ENCODE data around the gene RASD2. TPM values are rescaled to one million over a fixed set of nuclear protein-coding genes. Genes with fewer than 3 reads are reported as not detected.

RASD2 gene
- total RNA-seq, 1 donor from 2014 or later = 3.5 TPM

GRCh38 chr22:35517769-35518530 lies 22.7 kb upstream of the RASD2 start:
- intact Hi-C loops (cut with DNase I) = no loop called here
- DNase-seq (ENCODE audit: low spot score) = no peak

DNA sequence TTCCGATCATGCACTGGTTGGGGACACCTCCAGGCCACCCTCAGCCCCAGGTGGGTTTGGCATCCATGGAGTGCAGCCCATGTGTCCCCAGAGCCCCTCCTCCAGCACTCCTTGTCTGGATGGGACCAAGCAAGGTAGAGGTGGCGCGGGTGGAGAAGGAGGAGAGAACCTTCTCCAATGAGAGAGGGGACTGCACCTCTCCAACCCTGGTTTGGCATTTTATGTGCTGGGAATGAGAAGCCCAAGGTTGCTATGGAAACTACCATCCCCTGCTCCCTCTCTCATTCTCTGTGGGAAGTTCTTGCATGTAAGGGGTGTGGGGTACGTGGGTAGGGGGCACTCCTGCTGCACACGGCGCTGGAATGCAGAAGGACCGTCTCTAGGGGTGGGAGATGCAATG lies 21.8 kb upstream of the RASD2 start:
- intact Hi-C loops (cut with DNase I) = no loop called here
- no peak for DNase-seq (ENCODE audit: low spot score)

GRCh38 chr22:35519306-35520000 lies 21.2 kb upstream of the RASD2 start:
- intact Hi-C loops (cut with DNase I) = no loop called here
- DNase-seq (ENCODE audit: low spot score) = no peak

GRCh38 chr22:35521358-35522224 lies 19.0 kb upstream of the RASD2 start:
- no peak for DNase-seq (ENCODE audit: low spot score)
- intact Hi-C loops (cut with DNase I) = no loop called here

DNA sequence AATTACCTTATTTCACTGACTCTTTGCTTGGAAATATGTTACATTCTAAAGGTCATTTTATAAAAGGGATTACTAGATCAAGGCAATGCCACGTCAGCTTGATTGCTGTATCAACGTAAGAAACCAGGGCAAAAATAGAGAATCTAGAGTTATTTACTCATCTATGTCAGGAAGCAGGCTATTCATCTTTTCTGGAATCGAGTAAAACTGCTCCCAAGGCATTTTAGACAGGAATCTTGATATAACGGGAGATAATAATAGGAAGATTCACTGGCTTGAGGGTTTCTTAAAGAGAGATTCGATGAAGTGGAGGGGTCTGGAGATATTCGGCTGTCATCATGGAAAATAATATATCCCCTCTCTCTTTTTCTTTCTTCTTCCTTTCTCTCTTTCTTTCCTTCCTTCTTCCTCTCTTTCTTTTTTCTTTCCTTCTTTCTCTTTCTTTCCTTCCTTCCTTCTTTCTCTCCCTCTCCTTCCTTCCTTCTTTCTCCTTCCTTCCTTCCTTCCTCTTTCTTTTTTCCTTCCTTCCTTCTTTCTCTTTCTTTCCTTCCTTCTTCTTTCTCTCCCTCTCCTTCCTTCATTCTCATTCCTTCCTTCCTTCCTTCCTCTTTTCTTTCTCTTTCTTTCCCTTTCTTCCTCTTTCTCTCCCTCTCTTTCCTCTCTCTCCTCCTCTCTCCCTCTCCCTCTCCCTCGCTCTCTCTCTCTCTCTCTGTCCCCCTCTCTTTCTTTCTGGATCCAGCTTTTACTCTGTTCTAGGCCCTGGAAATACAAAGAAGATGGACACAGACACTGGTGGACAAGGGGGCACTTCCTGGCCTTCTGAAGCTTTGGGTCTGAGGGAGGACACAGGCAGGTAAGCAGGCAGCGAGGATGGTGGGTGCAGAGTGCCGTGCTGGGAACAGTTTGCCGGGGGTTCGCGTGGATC lies 18.1 kb upstream of the RASD2 start:
- intact Hi-C loops (cut with DNase I) = no loop called here

DNA sequence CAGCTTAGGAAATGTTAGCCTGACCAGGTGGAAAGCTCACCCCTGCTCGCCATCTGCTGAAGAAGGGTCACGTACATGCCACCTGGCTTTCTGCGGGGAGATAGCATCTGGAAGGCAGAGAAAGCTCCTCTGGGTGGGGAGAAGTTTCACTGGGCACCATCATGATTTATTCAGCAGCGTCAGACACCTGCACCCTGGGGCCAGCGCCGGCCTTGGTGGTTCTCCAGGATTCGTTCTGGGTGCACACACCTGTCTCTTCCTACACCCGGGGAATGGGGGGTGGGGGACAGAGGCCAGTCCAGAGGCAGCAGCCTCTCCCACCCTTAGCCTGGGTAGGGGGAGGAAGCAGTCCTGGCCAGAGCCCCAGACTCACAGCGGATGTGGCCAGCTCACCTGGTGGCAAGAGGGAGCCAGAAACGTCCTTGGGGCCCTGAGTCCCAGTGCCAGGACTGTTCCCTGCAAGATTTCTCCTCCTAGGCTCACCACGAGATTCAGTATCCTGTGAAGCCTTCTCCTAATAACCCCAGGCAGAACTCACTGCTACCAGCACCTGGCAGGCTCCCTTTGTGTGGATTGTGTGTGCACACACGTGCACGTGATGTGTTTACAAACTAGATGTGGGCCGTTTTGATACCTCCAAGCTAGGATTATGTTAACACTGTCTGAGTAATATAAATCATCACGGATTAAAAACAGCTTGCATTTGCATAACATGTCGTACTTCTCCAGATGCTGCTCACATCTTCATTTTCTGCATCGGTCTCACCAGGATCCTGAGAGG lies 17.3 kb upstream of the RASD2 start:
- no peak for DNase-seq (ENCODE audit: low spot score)
- intact Hi-C loops (cut with DNase I) = no loop called here

More for the DNA sequence above, 18.1 kb upstream of the RASD2 start:
- no peak for DNase-seq (ENCODE audit: low spot score)

DNA sequence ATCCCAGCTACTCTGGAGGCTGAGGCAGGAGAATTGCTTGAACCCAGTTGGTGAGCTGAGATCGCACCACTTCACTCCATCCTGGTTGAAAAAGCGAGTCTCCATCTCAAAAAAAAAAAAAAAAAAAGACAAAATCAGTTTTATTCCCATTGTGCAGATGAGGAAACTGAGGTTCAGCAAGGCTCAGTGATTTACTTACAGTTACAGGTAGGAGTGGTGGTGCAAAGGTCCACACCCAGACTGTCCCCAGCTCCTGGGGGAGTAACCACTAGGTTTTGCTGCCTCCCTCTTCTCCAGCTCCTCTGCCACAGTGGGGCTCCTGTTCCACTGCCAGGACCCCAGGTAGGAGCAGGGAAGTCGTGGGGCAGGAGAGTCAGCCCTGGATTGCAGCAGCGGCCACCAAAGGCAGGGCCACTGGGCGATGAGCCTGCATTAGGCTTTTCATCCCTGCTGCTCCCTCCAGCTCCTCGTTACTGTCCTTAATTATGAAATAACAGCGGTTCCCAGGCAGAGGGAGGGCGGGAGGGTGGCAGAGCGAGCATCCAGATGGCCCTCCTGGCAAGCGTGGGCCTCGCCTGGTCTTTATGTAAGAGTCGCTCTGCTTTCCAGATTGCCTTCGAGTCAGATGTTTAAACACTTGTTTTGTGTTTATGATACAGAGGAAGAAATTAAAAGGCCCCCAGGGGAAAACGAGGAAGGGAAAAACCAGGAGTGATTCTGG lies 15.5 kb upstream of the RASD2 start:
- DNase-seq (ENCODE audit: low spot score) = no peak
- intact Hi-C loops (cut with DNase I) = no loop called here

DNA sequence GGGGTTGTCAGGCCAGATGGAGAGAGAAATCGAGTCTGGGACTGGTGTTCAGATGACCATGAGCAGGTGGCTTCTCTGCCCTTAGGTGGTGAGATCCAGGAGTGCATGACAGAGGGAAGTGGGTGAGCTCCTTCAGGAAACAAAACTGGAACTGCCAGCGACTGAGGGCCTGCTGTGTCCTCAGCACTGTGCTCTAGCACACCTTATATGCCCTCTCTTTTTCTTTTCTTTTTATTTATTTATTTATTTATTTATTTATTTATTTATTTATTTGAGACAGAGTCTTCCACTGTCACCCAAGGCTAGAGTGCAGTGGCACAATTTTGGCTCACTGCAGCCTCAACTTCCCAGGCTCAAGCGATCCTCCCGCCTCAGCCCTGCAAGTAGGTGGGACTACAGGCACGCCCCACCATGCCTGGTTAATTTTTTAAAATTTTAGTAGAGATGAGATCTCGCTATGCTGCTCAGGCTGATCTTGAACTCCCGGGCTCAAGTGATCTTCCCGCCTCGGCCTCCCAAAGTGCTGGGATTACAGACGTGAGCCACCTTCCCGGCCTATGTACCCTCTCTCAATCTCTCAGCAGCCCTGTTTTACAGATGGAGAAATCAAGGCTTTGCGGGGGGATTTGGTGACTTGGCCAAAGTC lies 14.8 kb upstream of the RASD2 start:
- intact Hi-C loops (cut with DNase I) = no loop called here
- DNase-seq (ENCODE audit: low spot score) = no peak

DNA sequence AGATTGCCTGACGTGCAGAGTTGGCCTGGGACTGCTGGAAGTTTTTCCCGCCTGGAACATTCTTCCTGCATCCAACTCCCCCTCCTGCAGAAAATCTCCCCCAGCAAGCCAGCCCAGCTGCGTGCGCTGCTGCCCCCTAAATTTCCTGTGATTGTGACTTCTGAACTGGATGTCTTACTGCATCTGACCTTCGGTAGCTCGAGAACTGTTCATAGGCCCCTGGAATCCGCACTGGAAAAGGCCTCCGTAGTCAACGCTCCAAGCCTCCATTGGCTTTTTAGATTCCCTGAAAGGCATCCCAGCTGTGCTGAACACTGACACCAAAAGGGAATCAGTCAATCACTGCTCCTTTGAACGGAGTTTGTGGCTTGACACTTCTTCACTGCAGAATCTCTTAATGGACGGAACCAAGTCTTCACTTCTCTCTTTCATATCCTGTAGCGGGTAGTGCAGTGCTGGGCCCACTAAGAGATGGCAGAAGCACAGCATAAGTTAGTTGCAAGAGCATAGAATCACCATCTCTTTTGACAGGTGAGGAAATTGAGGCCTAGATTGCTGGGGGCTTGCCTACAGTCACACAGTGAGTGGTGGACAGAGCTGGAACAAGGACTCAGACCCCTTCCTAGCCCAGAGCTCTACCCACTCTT lies 14.2 kb upstream of the RASD2 start:
- no peak for DNase-seq (ENCODE audit: low spot score)
- intact Hi-C loops (cut with DNase I) = no loop called here

DNA sequence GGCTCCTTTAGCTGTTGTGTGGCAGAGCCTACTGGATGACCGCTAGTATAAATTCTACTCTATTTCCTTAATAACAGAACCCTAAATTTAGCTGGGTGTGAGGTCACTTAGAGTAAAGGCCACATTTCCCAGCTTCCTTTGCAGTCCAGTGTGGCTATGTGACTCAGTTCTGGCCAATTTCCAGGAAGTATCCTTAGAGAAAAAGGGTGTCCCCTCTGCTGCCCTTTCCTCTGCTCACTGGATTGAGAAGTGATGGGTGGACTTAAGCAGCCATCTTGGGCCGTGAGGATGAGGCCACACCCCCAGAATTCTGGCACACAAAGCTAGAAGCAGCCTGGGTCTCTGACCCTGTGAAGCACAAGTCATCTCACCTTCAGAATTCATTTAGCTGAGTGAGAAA lies 11.7 kb upstream of the RASD2 start:
- no peak for DNase-seq (ENCODE audit: low spot score)
- intact Hi-C loops (cut with DNase I) = no loop called here

DNA sequence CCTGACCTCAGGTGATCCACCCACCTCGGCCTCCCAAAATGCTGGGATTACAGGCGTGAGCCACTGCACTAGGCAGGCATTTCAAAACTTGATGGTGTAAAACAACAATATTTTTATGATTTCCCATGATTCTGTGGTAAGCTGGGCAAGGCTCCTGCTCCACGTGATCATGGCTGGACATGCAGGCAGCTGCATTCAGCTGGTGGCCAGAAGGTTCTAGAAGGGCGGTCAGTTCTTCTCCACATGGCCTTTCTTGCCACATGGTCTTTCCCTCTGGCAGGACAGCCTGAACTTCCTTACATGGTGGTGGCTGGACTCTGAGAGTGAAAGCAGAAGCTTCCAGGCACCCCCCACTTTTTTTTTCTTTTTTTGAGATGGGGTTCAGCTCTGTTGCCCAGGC lies 9.9 kb upstream of the RASD2 start:
- intact Hi-C loops (cut with DNase I) = loop anchor here (5.0 kb wide), 1 partner anchor 53 kb away; no protein-coding TSS in a partner anchor
- no peak for DNase-seq (ENCODE audit: low spot score)

GRCh38 chr22:35531202-35531601 lies 9.4 kb upstream of the RASD2 start:
- no peak for DNase-seq (ENCODE audit: low spot score)
- intact Hi-C loops (cut with DNase I) = loop anchor here (5.0 kb wide), 1 partner anchor 54 kb away; no protein-coding TSS in a partner anchor

GRCh38 chr22:35531676-35532075 lies 9.0 kb upstream of the RASD2 start:
- DNase-seq (ENCODE audit: low spot score) = no peak
- intact Hi-C loops (cut with DNase I) = loop anchor here (5.0 kb wide), 1 partner anchor 54 kb away; no protein-coding TSS in a partner anchor

DNA sequence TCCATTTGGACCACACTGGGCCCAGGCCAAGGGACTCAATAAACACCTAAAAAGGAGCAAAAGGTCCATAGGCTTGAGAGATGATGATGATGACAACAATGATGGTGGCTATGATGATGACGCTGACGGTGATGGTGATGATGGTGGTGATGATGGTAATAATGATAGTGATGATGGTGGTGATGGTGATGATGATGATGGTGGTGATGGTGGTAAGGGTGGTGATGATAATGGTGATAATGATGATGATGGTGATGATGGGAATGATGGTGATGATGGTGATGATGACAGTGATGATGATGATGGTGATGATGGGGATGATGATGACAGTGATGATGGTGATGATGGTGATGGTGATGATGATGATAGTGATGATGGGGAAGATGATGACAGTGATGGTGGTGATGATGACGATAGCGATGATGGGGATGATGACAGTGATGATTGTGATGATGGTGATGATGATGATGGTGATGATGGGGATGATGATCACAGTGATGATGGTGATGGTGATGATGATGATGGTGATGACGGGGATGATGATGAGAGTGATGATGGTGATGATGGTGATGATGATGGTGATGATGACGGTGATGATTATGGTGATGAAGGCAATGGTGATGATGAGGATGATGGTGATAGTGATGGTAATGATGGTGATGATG lies 7.1 kb upstream of the RASD2 start:
- no peak for DNase-seq (ENCODE audit: low spot score)
- intact Hi-C loops (cut with DNase I) = loop anchor here (5.0 kb wide), 1 partner anchor 56 kb away; no protein-coding TSS in a partner anchor

DNA sequence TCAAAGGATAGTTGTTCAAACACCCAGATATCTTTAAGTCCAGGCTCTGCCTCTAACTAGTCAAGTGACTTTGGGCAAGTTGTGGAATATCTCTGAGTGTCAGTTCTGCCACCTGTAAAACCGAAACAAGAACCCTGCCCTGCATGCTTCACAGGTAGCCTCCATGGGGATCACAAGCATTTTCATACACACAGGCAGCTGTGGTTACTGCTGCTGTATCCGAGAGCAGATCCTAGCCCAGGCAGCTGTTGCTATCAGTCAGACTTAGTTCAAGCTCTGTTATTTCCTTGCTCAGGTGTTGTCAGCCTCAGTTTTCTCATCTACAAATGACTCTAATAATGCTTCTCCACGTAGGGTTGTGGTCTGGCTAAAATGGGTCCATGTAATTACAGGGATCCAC lies 6.5 kb upstream of the RASD2 start:
- intact Hi-C loops (cut with DNase I) = loop anchor here (5.0 kb wide), 1 partner anchor 57 kb away; no protein-coding TSS in a partner anchor
- no peak for DNase-seq (ENCODE audit: low spot score)

DNA sequence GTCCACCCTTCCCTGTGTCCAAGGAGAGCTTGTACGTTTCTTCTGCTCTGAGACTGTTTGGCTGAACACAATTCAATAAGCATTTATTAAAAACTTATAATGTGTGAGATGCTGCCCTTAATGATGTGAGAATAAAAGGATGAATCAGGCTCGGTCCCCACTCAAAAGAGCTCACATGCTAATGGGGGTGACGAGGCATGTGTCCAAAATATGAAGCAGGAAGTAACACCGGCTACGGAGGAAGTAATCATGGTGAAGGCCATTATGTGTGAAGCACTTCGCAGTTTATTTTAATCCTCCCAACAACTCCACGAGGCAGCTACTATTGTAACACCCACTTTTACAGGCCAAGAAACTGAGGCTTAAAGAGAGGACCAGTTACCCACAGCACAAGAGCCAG lies 3.4 kb upstream of the RASD2 start:
- DNase-seq (ENCODE audit: low spot score) = no peak
- intact Hi-C loops (cut with DNase I) = no loop called here

Data from cardiac septum (tissue), 1 donor.